Neural progenitor cell (in vitro differentiated cells): ENCODE measurements around the gene DBH.

ENCODE experiments used
- EZH2 ChIP-seq: fragments of 200-600 bp; sonication (generic); IDR thresholded peaks from 2 replicates; pipeline ENCODE4 v1.6.1; 2017; ENCODE audit warnings: antibody characterized with exemption, mild to moderate bottlenecking, moderate library complexity
- EZH2phosphoT487 ChIP-seq: fragments of 200-600 bp; sonication (generic); IDR thresholded peaks from 2 replicates; pipeline ENCODE4 v1.6.1; 2017; ENCODE audit warnings: antibody characterized with exemption
- TF ChIP-seq, protein P1 (sequence below): fragments of 200-600 bp; sonication (generic); IDR thresholded peaks from 2 replicates; pipeline ENCODE4 v1.5.1; 2017; ENCODE audit warnings: antibody characterized with exemption, mild to moderate bottlenecking

DNA sequence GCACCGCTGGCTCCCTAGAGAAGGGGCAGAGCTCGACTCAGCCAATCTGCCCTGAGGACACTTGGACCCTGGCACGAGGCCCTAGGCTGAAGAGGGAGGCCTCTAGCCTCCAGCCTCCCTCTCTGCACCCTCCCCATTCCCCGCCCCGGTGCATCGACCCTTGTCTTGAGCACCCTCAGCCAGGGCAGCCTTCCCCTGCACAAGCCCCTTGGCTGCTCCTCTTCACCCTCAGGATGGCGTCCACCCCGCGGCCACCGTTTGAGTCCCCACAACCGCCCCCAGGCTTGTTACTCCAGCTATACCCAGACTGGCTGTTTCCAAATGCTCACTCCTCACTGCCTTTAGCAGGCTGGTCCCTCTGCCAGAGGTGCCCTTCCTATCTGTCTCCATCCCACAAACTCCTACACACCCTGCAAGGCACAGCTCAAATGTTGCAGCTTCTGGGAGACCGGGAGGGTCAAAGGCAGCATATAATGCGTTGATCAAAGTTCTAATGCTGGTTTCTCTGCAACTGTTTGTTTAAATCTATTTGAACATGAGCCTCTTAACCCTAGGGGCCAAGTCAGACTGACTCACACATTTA lies 20.5 kb upstream of the DBH start:
- TF ChIP-seq, protein P1, sequence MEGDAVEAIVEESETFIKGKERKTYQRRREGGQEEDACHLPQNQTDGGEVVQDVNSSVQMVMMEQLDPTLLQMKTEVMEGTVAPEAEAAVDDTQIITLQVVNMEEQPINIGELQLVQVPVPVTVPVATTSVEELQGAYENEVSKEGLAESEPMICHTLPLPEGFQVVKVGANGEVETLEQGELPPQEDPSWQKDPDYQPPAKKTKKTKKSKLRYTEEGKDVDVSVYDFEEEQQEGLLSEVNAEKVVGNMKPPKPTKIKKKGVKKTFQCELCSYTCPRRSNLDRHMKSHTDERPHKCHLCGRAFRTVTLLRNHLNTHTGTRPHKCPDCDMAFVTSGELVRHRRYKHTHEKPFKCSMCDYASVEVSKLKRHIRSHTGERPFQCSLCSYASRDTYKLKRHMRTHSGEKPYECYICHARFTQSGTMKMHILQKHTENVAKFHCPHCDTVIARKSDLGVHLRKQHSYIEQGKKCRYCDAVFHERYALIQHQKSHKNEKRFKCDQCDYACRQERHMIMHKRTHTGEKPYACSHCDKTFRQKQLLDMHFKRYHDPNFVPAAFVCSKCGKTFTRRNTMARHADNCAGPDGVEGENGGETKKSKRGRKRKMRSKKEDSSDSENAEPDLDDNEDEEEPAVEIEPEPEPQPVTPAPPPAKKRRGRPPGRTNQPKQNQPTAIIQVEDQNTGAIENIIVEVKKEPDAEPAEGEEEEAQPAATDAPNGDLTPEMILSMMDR: no peak
- TF ChIP-seq EZH2 (no peak), EZH2phosphoT487 (no peak)
